ENCODE measurements around the gene RBM39.
"Not testable (repeated sequence)": the region's sequence is repeated elsewhere in the genome, so short reads cannot be mapped to it uniquely, and the experiment has no call there.

DNA sequence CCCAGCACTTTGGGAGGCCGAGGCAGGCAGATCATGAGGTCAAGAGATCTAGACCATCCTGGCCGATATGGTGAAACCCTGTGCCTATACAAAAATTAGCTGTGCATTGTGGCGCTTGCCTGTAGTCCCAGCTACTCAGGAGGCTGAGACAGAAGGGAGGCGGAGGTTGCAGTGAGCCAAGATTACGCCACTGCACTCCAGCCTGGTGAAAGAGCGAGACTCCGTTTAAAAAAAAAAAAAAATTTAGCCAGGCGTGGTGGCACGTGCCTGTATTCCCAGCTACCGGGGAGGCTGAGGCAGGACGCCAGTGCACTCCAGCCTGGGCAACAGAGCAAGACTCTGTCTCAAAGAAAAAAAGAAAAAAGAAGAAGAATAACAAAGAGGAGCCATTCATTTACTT is 19.5 kb upstream of the RBM39 start:
- TF ChIP-seq POLR2A (IDR thresholded peaks at IDR 0.05), result not testable (repeated sequence)
- TF ChIP-seq, protein P1, sequence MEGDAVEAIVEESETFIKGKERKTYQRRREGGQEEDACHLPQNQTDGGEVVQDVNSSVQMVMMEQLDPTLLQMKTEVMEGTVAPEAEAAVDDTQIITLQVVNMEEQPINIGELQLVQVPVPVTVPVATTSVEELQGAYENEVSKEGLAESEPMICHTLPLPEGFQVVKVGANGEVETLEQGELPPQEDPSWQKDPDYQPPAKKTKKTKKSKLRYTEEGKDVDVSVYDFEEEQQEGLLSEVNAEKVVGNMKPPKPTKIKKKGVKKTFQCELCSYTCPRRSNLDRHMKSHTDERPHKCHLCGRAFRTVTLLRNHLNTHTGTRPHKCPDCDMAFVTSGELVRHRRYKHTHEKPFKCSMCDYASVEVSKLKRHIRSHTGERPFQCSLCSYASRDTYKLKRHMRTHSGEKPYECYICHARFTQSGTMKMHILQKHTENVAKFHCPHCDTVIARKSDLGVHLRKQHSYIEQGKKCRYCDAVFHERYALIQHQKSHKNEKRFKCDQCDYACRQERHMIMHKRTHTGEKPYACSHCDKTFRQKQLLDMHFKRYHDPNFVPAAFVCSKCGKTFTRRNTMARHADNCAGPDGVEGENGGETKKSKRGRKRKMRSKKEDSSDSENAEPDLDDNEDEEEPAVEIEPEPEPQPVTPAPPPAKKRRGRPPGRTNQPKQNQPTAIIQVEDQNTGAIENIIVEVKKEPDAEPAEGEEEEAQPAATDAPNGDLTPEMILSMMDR (IDR thresholded peaks at IDR 0.05), result not testable (repeated sequence)

Measured in lower leg skin (tissue), 3 donors.